NOMO-1 treated with DMSO at 0.1 percent for 48 hours (cell line): ENCODE measurements around the gene SLC49A4.

Experiments used
- DNase-seq: peaks from one replicate; lab custom pipeline; 2025; ENCODE audit not compliant: unreplicated experiment; lab: John Stamatoyannopoulos, UW

The SLC49A4 gene

GRCh38 chr3:122857019-122857418 is 62.1 kb downstream of the SLC49A4 start:
- DNase-seq, result peak; percentile 2

GRCh38 chr3:122858373-122858772 is 63.5 kb downstream of the SLC49A4 start:
- DNase-seq, result no peak

GRCh38 chr3:122859021-122859805 is 64.3 kb downstream of the SLC49A4 start:
- no peak for DNase-seq

- no peak for DNase-seq
These were observed 67.5 kb downstream of the SLC49A4 start for GRCh38 chr3:122862381-122862780.

- no peak for DNase-seq
These were observed 69.6 kb downstream of the SLC49A4 start for GRCh38 chr3:122864498-122864897.

GRCh38 chr3:122868322-122868721 is 73.5 kb downstream of the SLC49A4 start:
- no peak for DNase-seq

GRCh38 chr3:122873741-122874515 is 79.1 kb downstream of the SLC49A4 start:
- DNase-seq, result no peak

GRCh38 chr3:122875547-122876127 is 80.8 kb downstream of the SLC49A4 start:
- DNase-seq, result no peak

GRCh38 chr3:122880173-122880572 is 85.3 kb downstream of the SLC49A4 start:
- no peak for DNase-seq

GRCh38 chr3:122880624-122881023 is 85.8 kb downstream of the SLC49A4 start:
- DNase-seq, result no peak

- no peak for DNase-seq
These were observed 87.6 kb downstream of the SLC49A4 start for GRCh38 chr3:122882361-122882947.

- DNase-seq, result no peak
These were observed 91.4 kb downstream of the SLC49A4 start for GRCh38 chr3:122886251-122886650.

- DNase-seq, result no peak
These were observed 92.1 kb downstream of the SLC49A4 start for GRCh38 chr3:122886946-122887345.

- no peak for DNase-seq
These were observed 95.3 kb downstream of the SLC49A4 start for GRCh38 chr3:122890077-122890719.

- DNase-seq, result no peak
These were observed 95.9 kb downstream of the SLC49A4 start for GRCh38 chr3:122890720-122891220.

GRCh38 chr3:122892118-122892960 is 97.5 kb downstream of the SLC49A4 start:
- no peak for DNase-seq

- no peak for DNase-seq
These were observed 98.4 kb downstream of the SLC49A4 start for GRCh38 chr3:122893282-122893681.

- no peak for DNase-seq
These were observed 99.1 kb downstream of the SLC49A4 start for GRCh38 chr3:122893754-122894668.

- no peak for DNase-seq
These were observed 103.4 kb downstream of the SLC49A4 start for GRCh38 chr3:122898298-122898697.
